Activated CD4-positive, alpha-beta T cell treated with anti-CD3 and anti-CD28 coated beads for 48 hours (primary cell): ENCODE measurements around the gene PARP12.

Experiments used
- DNase-seq: peaks from one replicate; pipeline ENCODE4 v3.0.0-alpha.2; 2020

Gene PARP12

GRCh38 chr7:140059273-140060242 is 3.2 kb downstream of the PARP12 start:
- DNase-seq, result peak; percentile 72

GRCh38 chr7:140058517-140058916 is 4.2 kb downstream of the PARP12 start:
- no peak for DNase-seq

GRCh38 chr7:140057143-140057535 is 5.6 kb downstream of the PARP12 start:
- DNase-seq, result no peak

GRCh38 chr7:140056431-140057142 is 6.2 kb downstream of the PARP12 start:
- DNase-seq, result no peak

- DNase-seq, result no peak
These were observed 6.9 kb downstream of the PARP12 start for GRCh38 chr7:140055833-140056232.

GRCh38 chr7:140054751-140055150 is 8.0 kb downstream of the PARP12 start:
- DNase-seq, result no peak

GRCh38 chr7:140053812-140054539 is 8.8 kb downstream of the PARP12 start:
- DNase-seq, result no peak

- DNase-seq, result no peak
These were observed 10.9 kb downstream of the PARP12 start for GRCh38 chr7:140051820-140052219.

GRCh38 chr7:140050100-140050499 is 12.7 kb downstream of the PARP12 start:
- DNase-seq, result no peak

- no peak for DNase-seq
These were observed 13.3 kb downstream of the PARP12 start for GRCh38 chr7:140049339-140050024.

GRCh38 chr7:140048989-140049338 is 13.8 kb downstream of the PARP12 start:
- no peak for DNase-seq

- no peak for DNase-seq
These were observed 14.6 kb downstream of the PARP12 start for GRCh38 chr7:140048138-140048537.

GRCh38 chr7:140047197-140047596 is 15.6 kb downstream of the PARP12 start:
- no peak for DNase-seq

GRCh38 chr7:140045697-140046096 is 17.1 kb downstream of the PARP12 start:
- no peak for DNase-seq

GRCh38 chr7:140044251-140044650 is 18.5 kb downstream of the PARP12 start:
- no peak for DNase-seq

GRCh38 chr7:140042386-140042670 is 20.4 kb downstream of the PARP12 start:
- no peak for DNase-seq

- no peak for DNase-seq
These were observed 20.9 kb downstream of the PARP12 start for GRCh38 chr7:140041659-140042385.

- DNase-seq, result no peak
These were observed 22.9 kb downstream of the PARP12 start for GRCh38 chr7:140039896-140040295.

- no peak for DNase-seq
These were observed 23.7 kb downstream of the PARP12 start for GRCh38 chr7:140039066-140039465.

- peak; percentile 26 for DNase-seq
These were observed 26.4 kb downstream of the PARP12 start for GRCh38 chr7:140036224-140036962.

GRCh38 chr7:140035400-140036223 is 27.1 kb downstream of the PARP12 start:
- no peak for DNase-seq
